IMR-90 (cell line): ENCODE measurements around the gene KDELR1. TPM values are rescaled to one million over a fixed set of nuclear protein-coding genes. Genes with fewer than 3 reads are reported as not detected.

Experiments
- ATAC-seq: fragments of 200-7000 bp; cut with Tn5 transposase; 2 replicates; pipeline ENCODE4 v1.9.1; 2020; ENCODE audit warnings: low read depth, mild to moderate bottlenecking, moderate library complexity
- BruUV-seq: library from RNA; stranded (reverse); fragments of 400-500 nt; replicated peaks from 2 replicates; lab custom pipeline; 2021; lab: Mats Ljungman, UMichigan
- CTCF ChIA-PET: fragments of 300-600 bp; formaldehyde crosslinking; extraction: SDS; loops from one replicate; lab custom pipeline; 2021; ENCODE audit warnings: antibody characterized with exemption; lab: Yijun Ruan, JAX
- POLR2A ChIA-PET: fragments of 300-600 bp; sonication (Branson Sonifier 250); formaldehyde crosslinking; loops from one replicate; lab custom pipeline; 2022; ENCODE audit warnings: antibody characterized with exemption; ENCODE audit not compliant: unreplicated experiment; lab: Charles Lee
- DNase-seq: peaks from one replicate; pipeline ENCODE4 v3.0.0; 2013
- H2AFZ ChIP-seq: replicated peaks from 2 replicates; pipeline ENCODE3; 2013; ENCODE audit warnings: low read length, mild to moderate bottlenecking; ENCODE audit not compliant: poor library complexity
- H2AK5ac ChIP-seq: 2 replicates; pipeline ENCODE4 v1.6.1; 2013; ENCODE audit warnings: low read depth, low read length, inconsistent platforms
- H2AK9ac ChIP-seq: replicated peaks from 2 replicates; pipeline ENCODE3; 2013; ENCODE audit warnings: mild to moderate bottlenecking, low read depth, low read length, moderate library complexity; ENCODE audit not compliant: poor library complexity
- H2BK120ac ChIP-seq: 2 replicates; pipeline ENCODE4 v1.6.1; 2013; ENCODE audit warnings: low read depth, low read length, inconsistent platforms
- H2BK15ac ChIP-seq: 3 replicates; pipeline ENCODE4 v1.6.1; 2013; ENCODE audit warnings: low read depth, low read length, inconsistent platforms
- H2BK20ac ChIP-seq: 2 replicates; pipeline ENCODE4 v1.6.1; 2013; ENCODE audit warnings: low read depth, mild to moderate bottlenecking, inconsistent platforms, low read length, moderate library complexity
- H2BK5ac ChIP-seq: 2 replicates; pipeline ENCODE4 v1.6.1; 2013; ENCODE audit warnings: mild to moderate bottlenecking, low read depth, low read length, inconsistent platforms; ENCODE audit not compliant: poor library complexity, severe bottlenecking
- H3K14ac ChIP-seq: replicated peaks from 2 replicates; pipeline ENCODE4 v1.6.1; 2013; ENCODE audit warnings: low read depth, low read length, inconsistent platforms
- H3K18ac ChIP-seq: 2 replicates; pipeline ENCODE4 v1.6.1; 2013; ENCODE audit warnings: low read depth, low read length, control low read depth
- H3K23ac ChIP-seq: 2 replicates; pipeline ENCODE4 v1.6.1; 2013; ENCODE audit warnings: low read depth, low read length, inconsistent platforms
- H3K27ac ChIP-seq: 2 replicates; pipeline ENCODE4 v1.5.1; 2013; ENCODE audit warnings: mild to moderate bottlenecking, control low read depth, low read length; ENCODE audit not compliant: insufficient read depth
- H3K27me3 ChIP-seq: 2 replicates; pipeline ENCODE4 v1.6.1; 2013; ENCODE audit warnings: low read length; ENCODE audit not compliant: control insufficient read depth, insufficient read depth
- H3K36me3 ChIP-seq: 2 replicates; pipeline ENCODE4 v1.6.1; 2013; ENCODE audit warnings: low read length, mixed read lengths; ENCODE audit not compliant: control insufficient read depth, insufficient read depth
- H3K4ac ChIP-seq: 2 replicates; pipeline ENCODE4 v1.6.1; 2013; ENCODE audit warnings: low read depth, low read length, inconsistent platforms
- H3K4me1 ChIP-seq: 2 replicates; pipeline ENCODE4 v1.6.1; 2013; ENCODE audit warnings: low read length, mixed read lengths; ENCODE audit not compliant: control insufficient read depth, insufficient read depth
- H3K4me2 ChIP-seq: 2 replicates; pipeline ENCODE4 v1.6.1; 2013; ENCODE audit warnings: low read depth, mild to moderate bottlenecking, control low read depth, low read length, moderate library complexity
- H3K4me3 ChIP-seq: 2 replicates; pipeline ENCODE4 v1.5.1; 2013; ENCODE audit warnings: low read depth, mild to moderate bottlenecking, control low read depth, low read length, moderate library complexity; ENCODE audit not compliant: insufficient read depth
- H3K56ac ChIP-seq: 2 replicates; pipeline ENCODE4 v1.6.1; 2013; ENCODE audit warnings: low read length, inconsistent platforms; ENCODE audit not compliant: insufficient read depth; ENCODE audit errors: extremely low read depth
- H3K79me1 ChIP-seq, 2 experiments: 2 replicates each; pipeline ENCODE4 v1.6.1; 2013; ENCODE audit warnings: low read length in 2 of 2, inconsistent platforms in 1 of 2, low read depth in 1 of 2
- H3K9ac ChIP-seq: 2 replicates; pipeline ENCODE4 v1.6.1; 2013; ENCODE audit warnings: low read depth, low read length, control low read depth
- H3K9me1 ChIP-seq: 2 replicates; pipeline ENCODE4 v1.6.1; 2013; ENCODE audit warnings: low read length, inconsistent platforms; ENCODE audit not compliant: insufficient read depth
- H3K9me3 ChIP-seq: 2 replicates; pipeline ENCODE4 v1.6.1; 2013; ENCODE audit warnings: low read length; ENCODE audit not compliant: control insufficient read depth, insufficient read depth
- H4K20me1 ChIP-seq: 2 replicates; pipeline ENCODE4 v1.6.1; 2013; ENCODE audit warnings: low read length, inconsistent platforms; ENCODE audit not compliant: insufficient read depth
- H4K5ac ChIP-seq: 2 replicates; pipeline ENCODE4 v1.6.1; 2013; ENCODE audit warnings: mild to moderate bottlenecking, low read depth, low read length, control low read depth
- H4K8ac ChIP-seq, 2 experiments: 2 replicates each; pipeline ENCODE4 v1.6.1; 2013; ENCODE audit warnings: low read depth in 2 of 2, low read length in 2 of 2, control low read depth in 1 of 2, inconsistent platforms in 1 of 2
- H4K91ac ChIP-seq: 2 replicates; pipeline ENCODE4 v1.6.1; 2013; ENCODE audit warnings: low read depth, low read length, inconsistent platforms; ENCODE audit not compliant: insufficient read depth
- BHLHE40 ChIP-seq: fragments of 150-350 bp; IDR thresholded peaks from 2 replicates; pipeline ENCODE4 v1.6.1; 2016; ENCODE audit warnings: mild to moderate bottlenecking, low read depth, low read length
- CHD1 ChIP-seq: IDR thresholded peaks from 2 replicates; pipeline ENCODE4 v1.6.1; 2012; ENCODE audit warnings: low read depth, low read length, improper control_type of control experiment
- CTCF ChIP-seq: conservative IDR thresholded peaks from 2 replicates; pipeline ENCODE4 v1.5.1; 2012; ENCODE audit warnings: mild to moderate bottlenecking, low read depth, low read length, improper control_type of control experiment
- ELK1 ChIP-seq: fragments of 150-350 bp; IDR thresholded peaks from 2 replicates; pipeline ENCODE4 v1.6.1; 2016; ENCODE audit warnings: low read depth, mild to moderate bottlenecking, low read length, moderate library complexity, borderline replicate concordance
- FOS ChIP-seq: fragments of 150-350 bp; IDR thresholded peaks from 2 replicates; pipeline ENCODE4 v1.6.1; 2016; ENCODE audit warnings: low read depth, low read length
- MAZ ChIP-seq: IDR thresholded peaks from 2 replicates; pipeline ENCODE4 v1.6.1; 2012; ENCODE audit warnings: low read depth, mild to moderate bottlenecking, low read length, improper control_type of control experiment, moderate library complexity, borderline replicate concordance
- RAD21 ChIP-seq: IDR thresholded peaks from 2 replicates; pipeline ENCODE4 v1.6.1; 2012; ENCODE audit warnings: low read length, improper control_type of control experiment
- RCOR1 ChIP-seq: IDR thresholded peaks from 2 replicates; pipeline ENCODE4 v1.6.1; 2012; ENCODE audit warnings: mild to moderate bottlenecking, low read length, improper control_type of control experiment; ENCODE audit not compliant: insufficient replicate concordance
- RFX5 ChIP-seq: IDR thresholded peaks from 2 replicates; pipeline ENCODE4 v1.8.0; 2012; ENCODE audit warnings: low read depth, mild to moderate bottlenecking, low read length, moderate library complexity
- SMC3 ChIP-seq: fragments of 150-350 bp; IDR thresholded peaks from 2 replicates; pipeline ENCODE4 v1.6.1; 2016; ENCODE audit warnings: low read depth, mild to moderate bottlenecking, antibody characterized with exemption, low read length, moderate library complexity
- USF2 ChIP-seq: fragments of 150-350 bp; IDR thresholded peaks from 2 replicates; pipeline ENCODE4 v1.6.1; 2017; ENCODE audit warnings: mild to moderate bottlenecking, antibody characterized with exemption, low read length, low read depth
- WGBS, 2 experiments: methylation state at CpG; one replicate each; pipeline versions ENCODE4 v1.1.5 to v1.1.7; 2013; ENCODE audit warnings: missing lambda C conversion rate in 2 of 2; ENCODE audit not compliant: insufficient read length in 1 of 2; ENCODE audit errors: extremely low coverage in 2 of 2; 5-methylcytosine and 5-hydroxymethylcytosine counted together
- dilution Hi-C: fragments of 300-500 bp; cut with HindIII; formaldehyde crosslinking; loops from one replicate; pipeline ENCODE4 v1.14.3; 2018; ENCODE audit warnings: low sequenced_read_pairs; ENCODE audit not compliant: unreplicated experiment
- in situ Hi-C: fragments of 300-500 bp; cut with MboI; formaldehyde crosslinking; loops from 3 replicates; pipeline ENCODE4 v1.14.3; 2019; ENCODE audit warnings: low sequenced_read_pairs, inconsistent platforms, mixed read lengths
- intact Hi-C: fragments of 100-400 bp; cut with micrococcal nuclease; formaldehyde crosslinking; loops from 2 replicates; pipeline ENCODE4 v1.10.0; 2022
- polyA plus RNA-seq, 3 experiments: library from polyadenylated mRNA; depleted of rRNA; stranded (reverse); fragments of >200 nt; gene quantifications; 2 replicates each; pipeline ENCODE4 v1.2.3, GENCODE V29; 2012; ENCODE audit warnings: low replicate concordance in 1 of 3
- total RNA-seq: library from RNA; depleted of rRNA; stranded (reverse); fragments of >200 nt; gene quantifications from 2 replicates; pipeline ENCODE4 v1.2.3, GENCODE V29; 2012

KDELR1 gene
- total and polyA plus RNA-seq, 2 of the 4 experiments (the other 2 are of a cell fraction): 58.8 to 180 TPM

DNA sequence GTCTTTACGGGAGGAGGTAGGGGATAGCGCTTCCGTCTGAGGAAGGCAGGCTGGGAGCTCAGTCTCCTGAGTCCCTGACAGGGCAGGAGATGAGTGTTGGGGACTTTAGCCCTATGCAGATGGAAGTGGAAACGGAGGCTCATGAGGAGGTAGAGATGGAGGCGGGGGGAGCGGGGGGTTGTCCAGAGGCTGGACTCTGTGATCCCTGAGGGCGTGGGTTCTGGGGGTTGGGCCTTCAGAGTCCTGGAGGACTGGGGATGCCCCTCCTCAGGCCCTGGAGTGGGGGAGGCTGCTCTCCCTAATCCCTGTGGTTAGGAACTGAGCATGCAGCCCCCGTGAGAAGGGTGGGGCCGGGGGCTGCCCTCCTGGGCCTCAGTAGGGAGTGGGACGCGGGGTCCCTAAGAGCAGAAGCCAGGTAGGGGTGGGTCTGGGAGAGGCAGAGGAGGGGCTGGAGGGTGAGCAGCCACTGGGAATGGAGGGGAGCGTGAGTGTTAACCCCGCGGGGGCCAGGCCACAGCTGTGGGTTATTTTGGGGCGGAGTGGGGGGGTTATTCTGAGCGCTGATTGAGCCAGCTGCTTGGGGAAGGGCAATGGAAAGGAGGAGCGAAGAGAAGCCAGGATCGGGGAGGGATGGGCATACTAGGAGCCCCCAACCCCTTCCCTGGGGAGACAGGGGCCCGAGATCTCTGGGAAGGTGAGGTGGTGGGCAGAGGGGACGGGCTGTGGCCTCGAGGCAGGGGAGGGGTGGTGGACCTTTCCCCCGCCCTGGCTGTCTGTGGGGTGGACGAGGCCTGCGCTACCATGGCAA is 4.9 kb upstream of the KDELR1 start:
- no peak overlapping the region for H4K8ac ChIP-seq
- peak overlapping the region; percentile 21 for H2AFZ ChIP-seq
- H3K9me1 ChIP-seq: peaks cover 3% of the 10 kb centered on the region; the same call in 1 of the 2 replicates
- H3K56ac ChIP-seq: no peak overlapping the region
- no peak overlapping the region for H2BK5ac ChIP-seq
- POLR2A ChIA-PET: no interaction called here
- H3K4ac ChIP-seq: no peak overlapping the region
- H3K79me1 ChIP-seq: peaks cover 0 to under 1% of the 10 kb centered on the region in 2 experiments; a peak in 1 of 4 replicates
- ATAC-seq (no peak), DNase-seq (no peak)
- H2AK9ac ChIP-seq: no peak overlapping the region
- H4K91ac ChIP-seq: no peak overlapping the region
- intact Hi-C loops: loop anchor here (10.0 kb wide), 1 partner anchor 71 kb away; the partner anchor contains the start of gene EMP3
- BruUV-seq: no TSS peak
- H3K4me2 ChIP-seq: no peak overlapping the region
- peaks cover 54% of the 10 kb centered on the region for H3K27me3 ChIP-seq
- no peak overlapping the region for H2BK20ac ChIP-seq
- in situ Hi-C loops: no loop called here
- H2BK15ac ChIP-seq: no peak overlapping the region
- H3K4me1 ChIP-seq: peaks cover 4% of the 10 kb centered on the region; the same call in 1 of the 2 replicates
- H2AK5ac ChIP-seq: no peak overlapping the region
- no peaks in the 10 kb centered on the region for H3K36me3 ChIP-seq
- no peaks in the 10 kb centered on the region for H3K9me3 ChIP-seq
- H3K27ac ChIP-seq: no peak overlapping the region
- no peak overlapping the region for H3K23ac ChIP-seq
- CTCF ChIA-PET: no interaction called here
- H3K4me3 ChIP-seq: no peak overlapping the region
- H4K5ac ChIP-seq: no peak overlapping the region
- no peak overlapping the region for H3K9ac ChIP-seq
- no peaks in the 10 kb centered on the region; the same call in 1 of the 2 replicates for H4K20me1 ChIP-seq
- no peak overlapping the region for H2BK120ac ChIP-seq
- dilution Hi-C loops: no loop called here
- no peak overlapping the region for H3K14ac ChIP-seq
- 90% methylated on average over 7 of the region's 24 CpGs; no CpG with 5 or more reads in 1 of the 2 experiments for WGBS, 2 experiments
- no peak for TF ChIP-seq SMC3
- no peak for TF ChIP-seq ELK1
- TF ChIP-seq CHD1: no peak
- no peak for TF ChIP-seq BHLHE40
- TF ChIP-seq USF2: no peak
- TF ChIP-seq RCOR1: no peak
- no peak for TF ChIP-seq FOS
- no peak for TF ChIP-seq MAZ
- no peak for TF ChIP-seq CTCF
- TF ChIP-seq RFX5: no peak
- TF ChIP-seq RAD21: no peak
- no peak overlapping the region for H3K18ac ChIP-seq
